HepG2 (cell line): ENCODE results near the gene MT1A. TPM values are rescaled to one million over a fixed set of nuclear protein-coding genes. Genes with fewer than 3 reads are reported as not detected.

Experiments
- AHR ChIP-seq: IDR thresholded peaks from 2 replicates; pipeline ENCODE4 v1.6.1; 2018; ENCODE audit warnings: missing genetic modification reagents, missing compliant biosample characterization
- BCL6 ChIP-seq: IDR thresholded peaks from 2 replicates; pipeline ENCODE4 v1.6.1; 2016; ENCODE audit warnings: missing genetic modification reagents, missing compliant biosample characterization
- CERS6 ChIP-seq: sonication (generic); formaldehyde crosslinking; IDR thresholded peaks from 2 replicates; pipeline ENCODE4 v1.5.0; 2020; ENCODE audit warnings: missing genetic modification reagents
- CHCHD3 ChIP-seq: sonication (generic); formaldehyde crosslinking; IDR thresholded peaks from 2 replicates; pipeline ENCODE4 v1.8.0; 2022; ENCODE audit warnings: mild to moderate bottlenecking, missing genetic modification reagents, moderate library complexity
- FOXP1 ChIP-seq, 2 experiments: fragments of 450-650 bp in 1 of 2; IDR thresholded peaks; 2 replicates each; pipeline ENCODE4 v1.6.1; 2017 to 2018; ENCODE audit warnings: antibody characterized with exemption in 1 of 2
- GATAD2A ChIP-seq: IDR thresholded peaks from 2 replicates; pipeline ENCODE4 v1.6.1; 2016
- GRHL1 ChIP-seq: sonication (generic); formaldehyde crosslinking; conservative IDR thresholded peaks from 2 replicates; pipeline ENCODE4 v1.8.0; 2022; ENCODE audit warnings: missing genetic modification reagents
- GTF3A ChIP-seq: sonication (generic); formaldehyde crosslinking; conservative IDR thresholded peaks from 2 replicates; pipeline ENCODE4 v1.4.0; 2020; ENCODE audit warnings: mild to moderate bottlenecking, missing genetic modification reagents
- REPIN1 ChIP-seq: sonication (generic); formaldehyde crosslinking; IDR thresholded peaks from 2 replicates; pipeline ENCODE4 v1.8.0; 2022; ENCODE audit warnings: missing genetic modification reagents, low read depth, mild to moderate bottlenecking, borderline replicate concordance
- YEATS2 ChIP-seq: sonication (generic); formaldehyde crosslinking; IDR thresholded peaks from 2 replicates; pipeline ENCODE4 v1.4.0; 2020; ENCODE audit warnings: missing genetic modification reagents, borderline replicate concordance
- YEATS4 ChIP-seq: sonication (generic); formaldehyde crosslinking; IDR thresholded peaks from 2 replicates; pipeline ENCODE4 v1.4.0; 2020; ENCODE audit warnings: missing genetic modification reagents, borderline replicate concordance
- ZMAT5 ChIP-seq: sonication (generic); formaldehyde crosslinking; IDR thresholded peaks from 2 replicates; pipeline ENCODE4 v1.5.0; 2020; ENCODE audit warnings: mild to moderate bottlenecking, low read depth, missing genetic modification reagents, borderline replicate concordance
- ZNF407 ChIP-seq: sonication (generic); formaldehyde crosslinking; IDR thresholded peaks from one replicate; pipeline ENCODE4 v1.5.1; 2020; ENCODE audit warnings: mild to moderate bottlenecking, missing genetic modification reagents; ENCODE audit errors: not compliant biosample characterization
- ZNF430 ChIP-seq: sonication (generic); formaldehyde crosslinking; IDR thresholded peaks from 2 replicates; pipeline ENCODE4 v1.9.0; 2021; ENCODE audit warnings: mild to moderate bottlenecking, missing genetic modification reagents
- ZNF503 ChIP-seq: sonication (generic); formaldehyde crosslinking; IDR thresholded peaks from 2 replicates; pipeline ENCODE4 v1.4.0; 2020; ENCODE audit warnings: missing genetic modification reagents
- ZNF607 ChIP-seq: sonication (generic); formaldehyde crosslinking; IDR thresholded peaks from 2 replicates; pipeline ENCODE4 v1.5.1; 2020; ENCODE audit warnings: missing genetic modification reagents, mild to moderate bottlenecking, borderline replicate concordance
- ZNF709 ChIP-seq: sonication (generic); formaldehyde crosslinking; IDR thresholded peaks from 2 replicates; pipeline ENCODE4 v1.5.0; 2020; ENCODE audit warnings: mild to moderate bottlenecking, missing genetic modification reagents
- polyA plus RNA-seq, 8 experiments: library from polyadenylated mRNA; depleted of rRNA in 3 of 8; stranded (reverse) in 7 of 8; unstranded in 1 of 8; fragments of >200 nt; fragmentation: Illumina TruSeq in 4 of 8; extraction: Trizol in 4 of 8; gene quantifications; 2 replicates each; pipeline versions ENCODE4 v1.2.1 to v1.2.3, GENCODE V29; 2011 to 2016; ENCODE audit warnings: low read depth in 4 of 8, missing spikeins in 1 of 8, mixed read lengths in 1 of 8; ENCODE audit not compliant: insufficient read depth in 1 of 8
- total RNA-seq, 5 experiments: library from RNA; depleted of rRNA; stranded (reverse); fragments of >200 nt; fragmentation: Illumina TruSeq; extraction: Trizol; gene quantifications; 2 replicates each; pipeline ENCODE4 v1.2.3, GENCODE V29; 2016; ENCODE audit warnings: low read depth in 1 of 5

MT1A gene
- total and polyA plus RNA-seq, 2 of the 13 experiments (the other 11 are each of a cell fraction or from before 2014, with no cell fraction given): 8.3 to 10.4 TPM

- TF ChIP-seq ZNF503 (no peak), FOXP1 (IDR thresholded peaks at IDR 0.05) (no peak), FOXP1 (CRISPR knock-in tag; IDR thresholded peaks at IDR 0.05) (no peak), CHCHD3 (CRISPR knock-in tag) (no peak), YEATS4 (CRISPR knock-in tag) (no peak), ZNF607 (CRISPR knock-in tag) (no peak), CERS6 (CRISPR knock-in tag) (no peak), GATAD2A (CRISPR knock-in tag) (peak; percentile 65), BCL6 (CRISPR knock-in tag) (0 out of 2 replicates have a peak, but pooled peaks have one; percentile 7), ZNF709 (CRISPR knock-in tag) (no peak), REPIN1 (CRISPR knock-in tag) (0 out of 2 replicates have a peak, but pooled peaks have one; percentile 60), YEATS2 (CRISPR knock-in tag) (0 out of 2 replicates have a peak, but pooled peaks have one; percentile 22), GTF3A (CRISPR knock-in tag) (no peak), ZNF430 (CRISPR knock-in tag) (no peak), GRHL1 (CRISPR knock-in tag) (no peak), AHR (0 out of 2 replicates have a peak, but pooled peaks have one; percentile 26), ZMAT5 (CRISPR knock-in tag) (no peak), ZNF407 (CRISPR knock-in tag) (no peak)
Measured at GRCh38 chr16:56603589-56603988, 34.9 kb upstream of the MT1A start (continued).
